ENCODE measurements around the gene CDYL2. TPM values are rescaled to one million over a fixed set of nuclear protein-coding genes. Genes with fewer than 3 reads are reported as not detected.

CDYL2 gene
- total RNA-seq, 4 donors from 2014 or later, result 0.80 to 3.5 (median 2.3) TPM

GRCh38 chr16:80689487-80689886 lies 114.9 kb downstream of the CDYL2 start:
- in situ Hi-C loops (cut with MboI; ENCODE audit: low pct_ligation_motif_present in 1 of 4, low pct_unique_long_range_greater_than_20kb in 1 of 4, low sequenced_read_pairs in 3 of 4), result no loop called here
- no peak overlapping the region for H3K27ac ChIP-seq
- no peak overlapping the region for H3K4me3 ChIP-seq
- no peaks in the 10 kb centered on the region for H3K36me3 ChIP-seq
- no peak for TF ChIP-seq POLR2AphosphoS5 (IDR thresholded peaks at IDR 0.05)
- no peak for TF ChIP-seq EP300 (IDR thresholded peaks at IDR 0.05; ENCODE audit: low read depth)
- TF ChIP-seq CTCF (IDR thresholded peaks at IDR 0.05), result no peak
- TF ChIP-seq POLR2A (IDR thresholded peaks at IDR 0.05), result no peak
- intact Hi-C loops (cut with DNase I; ENCODE audit: low total_unique reads), result no loop called here
- H3K27me3 ChIP-seq, result no peaks in the 10 kb centered on the region
- 77 to 100% methylated on average over 1 to 10 of the region's 10 CpGs for WGBS, 2 donors (ENCODE audit: low coverage in 1 of 2)
- H3K9me3 ChIP-seq, result no peaks in the 10 kb centered on the region
- H3K4me1 ChIP-seq, result no peaks in the 10 kb centered on the region
- DNase-seq, result no peak

GRCh38 chr16:80687606-80688005 lies 116.8 kb downstream of the CDYL2 start:
- H3K4me1 ChIP-seq, result no peaks in the 10 kb centered on the region
- no peak for DNase-seq
- no peaks in the 10 kb centered on the region for H3K36me3 ChIP-seq
- H3K9me3 ChIP-seq, result no peaks in the 10 kb centered on the region
- no peak overlapping the region for H3K27ac ChIP-seq
- WGBS, 2 donors (ENCODE audit: low coverage in 1 of 2), result 84 to 86% methylated on average over 4 of the region's 4 CpGs
- intact Hi-C loops (cut with DNase I; ENCODE audit: low total_unique reads), result no loop called here
- TF ChIP-seq CTCF (IDR thresholded peaks at IDR 0.05), result no peak
- no peak for TF ChIP-seq POLR2AphosphoS5 (IDR thresholded peaks at IDR 0.05)
- no peak for TF ChIP-seq EP300 (IDR thresholded peaks at IDR 0.05; ENCODE audit: low read depth)
- TF ChIP-seq POLR2A (IDR thresholded peaks at IDR 0.05), result no peak
- no peaks in the 10 kb centered on the region for H3K27me3 ChIP-seq
- H3K4me3 ChIP-seq, result no peak overlapping the region
- in situ Hi-C loops (cut with MboI; ENCODE audit: low pct_ligation_motif_present in 1 of 4, low pct_unique_long_range_greater_than_20kb in 1 of 4, low sequenced_read_pairs in 3 of 4), result no loop called here

- no peak for DNase-seq
- in situ Hi-C loops (cut with MboI; ENCODE audit: low pct_ligation_motif_present in 1 of 4, low pct_unique_long_range_greater_than_20kb in 1 of 4, low sequenced_read_pairs in 3 of 4), result no loop called here
- TF ChIP-seq CTCF (IDR thresholded peaks at IDR 0.05) (no peak), POLR2A (IDR thresholded peaks at IDR 0.05) (no peak), POLR2AphosphoS5 (IDR thresholded peaks at IDR 0.05) (no peak), EP300 (IDR thresholded peaks at IDR 0.05; ENCODE audit: low read depth) (no peak)
- no peaks in the 10 kb centered on the region for H3K36me3 ChIP-seq
- H3K27ac ChIP-seq, result no peak overlapping the region
- H3K9me3 ChIP-seq, result no peaks in the 10 kb centered on the region
- no peaks in the 10 kb centered on the region for H3K4me1 ChIP-seq
- intact Hi-C loops (cut with DNase I; ENCODE audit: low total_unique reads), result no loop called here
- 90 to 100% methylated on average over 1 to 10 of the region's 10 CpGs for WGBS, 2 donors (ENCODE audit: low coverage in 1 of 2)
- no peaks in the 10 kb centered on the region for H3K27me3 ChIP-seq
- no peak overlapping the region for H3K4me3 ChIP-seq
Measured at GRCh38 chr16:80684906-80685305, 119.5 kb downstream of the CDYL2 start.

- H3K4me3 ChIP-seq, result no peak overlapping the region
- H3K27me3 ChIP-seq, result no peaks in the 10 kb centered on the region
- intact Hi-C loops (cut with DNase I; ENCODE audit: low total_unique reads) (no loop called here), in situ Hi-C loops (cut with MboI; ENCODE audit: low pct_ligation_motif_present in 1 of 4, low pct_unique_long_range_greater_than_20kb in 1 of 4, low sequenced_read_pairs in 3 of 4) (no loop called here)
- no peak overlapping the region for H3K27ac ChIP-seq
- H3K9me3 ChIP-seq, result no peaks in the 10 kb centered on the region
- TF ChIP-seq POLR2AphosphoS5 (IDR thresholded peaks at IDR 0.05), result no peak
- TF ChIP-seq EP300 (IDR thresholded peaks at IDR 0.05; ENCODE audit: low read depth), result no peak
- no peak for TF ChIP-seq POLR2A (IDR thresholded peaks at IDR 0.05)
- TF ChIP-seq CTCF (IDR thresholded peaks at IDR 0.05), result no peak
- no peaks in the 10 kb centered on the region for H3K4me1 ChIP-seq
- DNase-seq, result no peak
- H3K36me3 ChIP-seq, result no peaks in the 10 kb centered on the region
- WGBS, 2 donors (ENCODE audit: low coverage in 1 of 2), result 93 to 97% methylated on average over 5 to 15 of the region's 15 CpGs
Measured at GRCh38 chr16:80684136-80684765, 120.1 kb downstream of the CDYL2 start.
